NCI-H1694 treated with DMSO at 0.1 percent for 48 hours (cell line): ENCODE measurements around the gene INPP5A.
"Not testable (repeated sequence)": the region's sequence is repeated elsewhere in the genome, so short reads cannot be mapped to it uniquely, and the experiment has no call there.

Experiments
- DNase-seq: peaks from one replicate; lab custom pipeline; 2025; lab: John Stamatoyannopoulos, UW

INPP5A gene

DNA sequence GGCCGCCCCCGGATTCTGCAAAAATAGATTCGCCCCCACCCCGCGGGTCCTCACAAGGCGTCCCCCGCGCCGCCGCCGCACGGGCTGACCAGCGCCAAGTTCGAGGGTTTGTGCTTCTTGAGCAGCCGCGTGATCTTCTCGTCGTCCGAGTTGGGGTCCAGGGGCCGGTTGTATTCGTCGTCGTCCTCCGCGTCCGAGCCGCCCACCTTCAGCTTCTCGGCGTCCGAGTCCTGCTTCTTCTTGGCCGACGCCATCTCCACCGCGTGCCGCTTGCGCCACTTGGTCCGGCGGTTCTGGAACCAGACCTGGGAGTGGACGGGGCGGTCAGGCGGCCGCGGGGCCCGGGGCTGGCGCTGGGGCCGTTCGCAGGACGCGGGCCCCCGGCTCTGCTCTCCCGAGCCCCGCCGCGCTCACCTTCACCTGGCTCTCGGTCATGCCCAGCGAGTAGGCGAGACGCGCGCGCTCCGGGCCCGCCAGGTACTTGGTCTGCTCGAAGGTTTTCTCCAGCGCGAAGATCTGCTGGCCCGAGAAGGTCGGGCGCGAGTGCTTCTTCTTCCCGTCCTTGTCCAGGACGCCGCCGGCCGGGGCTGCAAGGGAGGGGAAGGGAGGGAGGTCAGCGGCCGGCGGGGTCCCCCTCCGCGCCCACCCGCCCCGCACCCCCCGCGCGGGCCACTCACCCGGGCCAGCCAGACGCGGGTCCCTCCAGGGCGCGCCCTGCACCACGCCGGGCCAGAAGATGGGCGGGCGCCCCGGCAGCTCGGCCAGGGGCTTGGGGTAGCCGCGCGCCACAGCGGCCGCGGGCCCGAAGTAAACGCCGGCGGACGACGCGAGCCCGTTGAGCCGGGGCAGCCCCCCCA is 247.5 kb downstream of the INPP5A start:
- no peak for DNase-seq

DNA sequence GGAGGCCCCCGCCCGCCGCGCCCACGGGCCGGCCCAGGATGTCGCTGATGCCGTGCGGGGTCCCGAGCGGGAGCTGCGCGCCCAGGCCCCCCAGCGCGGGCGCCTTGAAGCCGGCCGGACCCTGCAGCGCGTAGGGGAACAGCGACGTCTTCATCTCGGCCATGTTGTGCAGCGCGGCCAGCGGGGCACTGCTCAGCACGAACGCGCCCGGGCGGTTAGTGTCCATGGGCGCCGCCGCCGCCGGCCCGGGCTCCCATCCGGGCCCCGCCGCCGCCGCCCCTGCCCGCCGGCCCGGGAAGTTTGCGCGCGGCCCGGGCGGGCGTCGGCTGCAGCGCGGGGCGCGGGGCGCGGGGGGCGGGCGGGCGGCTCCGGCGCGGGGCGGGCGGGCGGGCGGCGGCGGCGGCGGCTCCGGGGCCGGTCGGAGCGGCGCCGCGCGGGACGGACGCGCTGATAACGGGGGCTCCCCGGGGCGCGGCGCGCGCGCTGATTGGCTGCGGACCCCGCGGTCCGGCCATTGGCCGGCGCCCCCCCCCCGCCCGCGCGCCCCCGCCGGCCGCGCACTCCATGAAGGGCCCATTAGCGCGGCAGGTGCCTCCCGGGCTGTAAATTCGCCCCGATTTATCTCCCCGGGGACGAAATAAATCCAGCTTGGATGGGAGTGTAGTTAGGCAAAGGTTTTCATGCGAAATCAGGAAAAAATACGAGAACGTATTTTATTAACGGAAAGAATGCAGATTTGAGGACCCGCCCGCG is 248.3 kb downstream of the INPP5A start, which contains the start of gene NKX6-2:
Gene NKX6-2 (minus strand): TSS at position 425 of the 753 bp plus-strand sequence. CDS start 199 bp downstream, at position 226.
- DNase-seq, result no peak

GRCh38 chr10:132786476-132786883 is 248.9 kb downstream of the INPP5A start:
- DNase-seq, result no peak

DNA sequence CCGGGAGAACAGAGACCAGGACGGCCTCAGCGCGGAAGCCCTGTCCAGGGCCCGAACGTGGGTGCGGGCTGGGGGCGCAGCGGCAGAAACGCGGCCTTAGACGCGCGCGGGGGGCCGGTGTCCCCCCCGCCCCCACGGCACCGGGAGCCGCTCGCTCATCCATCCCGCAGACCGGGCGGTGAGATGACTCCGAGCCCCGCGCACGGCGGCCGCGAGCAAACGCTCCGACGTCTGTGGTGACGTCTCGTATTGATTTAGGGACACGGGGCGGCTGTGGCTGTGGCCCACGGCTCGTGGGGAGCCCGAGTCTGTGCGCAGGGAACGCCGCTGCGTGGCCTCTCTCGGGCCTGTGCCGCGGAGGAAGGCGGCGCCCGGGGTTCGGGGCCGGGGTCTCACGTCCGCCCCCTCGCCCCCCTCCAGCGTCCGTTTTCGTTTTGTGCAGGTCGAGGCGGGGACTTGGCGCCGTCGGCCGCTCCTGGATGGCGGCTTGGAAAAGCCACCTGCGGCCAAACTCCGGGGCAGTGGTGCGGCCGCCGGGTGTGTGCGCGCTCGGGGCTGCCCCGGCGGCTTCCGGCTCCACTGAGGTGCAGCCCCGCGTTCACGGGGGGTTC is 249.4 kb downstream of the INPP5A start:
- no peak for DNase-seq

GRCh38 chr10:132787495-132788179 is 250.1 kb downstream of the INPP5A start:
- DNase-seq, result no peak

DNA sequence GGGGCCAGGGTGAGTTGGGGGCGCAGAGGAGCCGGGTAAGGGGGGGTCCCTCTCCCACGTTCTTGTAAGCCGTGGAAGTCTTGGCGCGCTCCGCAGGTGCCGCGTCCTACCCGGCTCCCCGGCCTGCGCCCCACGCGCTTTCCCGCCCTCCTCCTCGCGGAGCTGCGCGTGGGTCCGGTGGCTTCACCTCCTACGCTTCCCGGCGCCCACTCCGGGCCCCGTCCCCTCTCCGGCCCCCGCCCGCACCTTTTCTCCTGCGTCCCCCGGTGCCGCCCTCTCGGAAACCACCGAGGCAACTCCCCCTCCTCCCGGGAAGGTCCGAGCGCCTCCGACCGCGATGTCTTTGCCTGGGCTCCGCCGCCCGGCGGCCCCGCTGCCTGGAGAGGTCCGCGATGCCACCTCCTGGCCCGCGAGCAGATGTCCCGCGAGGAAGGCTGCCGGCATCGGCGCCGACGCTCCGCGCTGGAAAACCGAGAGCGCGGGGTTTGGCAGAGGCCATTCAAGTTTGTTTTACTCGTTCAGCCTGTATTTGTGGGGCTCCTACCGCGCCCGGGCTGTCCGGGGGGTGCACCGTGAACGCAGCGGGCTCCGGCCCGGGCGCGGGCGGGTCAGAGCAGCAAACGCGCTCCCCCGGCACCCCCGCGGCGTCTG is 250.7 kb downstream of the INPP5A start:
- no peak for DNase-seq

DNA sequence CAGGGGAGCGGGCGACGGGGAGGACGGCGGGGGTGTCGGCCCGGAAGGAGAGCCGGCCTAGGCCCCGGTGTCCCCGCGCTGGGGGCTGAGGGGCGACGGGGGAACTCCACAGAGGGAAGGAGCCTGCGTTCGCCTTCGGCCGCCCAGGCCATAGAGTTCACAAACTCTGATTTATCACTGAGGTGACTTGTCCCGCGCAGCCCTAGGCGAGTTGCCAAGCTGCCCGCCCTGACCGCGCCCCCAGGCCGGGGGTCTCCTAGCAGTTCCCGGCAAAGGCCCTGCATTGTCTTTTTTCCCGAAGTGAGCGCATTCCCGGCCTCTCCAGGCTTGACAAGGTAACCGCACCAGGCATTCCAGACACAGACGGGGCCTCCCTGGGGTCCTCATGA is 251.2 kb downstream of the INPP5A start:
- no peak for DNase-seq

GRCh38 chr10:132789659-132790148 is 252.1 kb downstream of the INPP5A start:
- no peak for DNase-seq

DNA sequence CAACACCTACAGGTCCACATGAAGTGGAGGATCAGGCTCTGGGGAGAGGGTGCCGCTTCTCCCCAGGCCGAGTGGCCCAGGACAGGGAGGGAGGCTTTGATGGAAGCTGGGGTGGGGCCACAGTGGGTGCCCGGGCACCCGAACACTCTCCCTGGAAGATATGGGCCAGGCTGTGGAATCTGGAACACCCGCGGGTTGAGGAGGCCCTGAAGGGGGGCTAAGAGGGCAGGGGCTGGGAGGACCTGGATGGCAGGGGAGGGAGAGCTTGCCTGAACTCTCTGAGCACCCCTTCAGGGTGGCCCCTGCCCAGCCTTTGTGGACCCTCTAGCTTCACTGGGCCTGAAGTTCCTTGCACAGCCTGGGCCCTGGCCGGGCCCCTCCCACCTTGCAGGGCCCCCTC is 252.9 kb downstream of the INPP5A start:
- DNase-seq, result no peak

DNA sequence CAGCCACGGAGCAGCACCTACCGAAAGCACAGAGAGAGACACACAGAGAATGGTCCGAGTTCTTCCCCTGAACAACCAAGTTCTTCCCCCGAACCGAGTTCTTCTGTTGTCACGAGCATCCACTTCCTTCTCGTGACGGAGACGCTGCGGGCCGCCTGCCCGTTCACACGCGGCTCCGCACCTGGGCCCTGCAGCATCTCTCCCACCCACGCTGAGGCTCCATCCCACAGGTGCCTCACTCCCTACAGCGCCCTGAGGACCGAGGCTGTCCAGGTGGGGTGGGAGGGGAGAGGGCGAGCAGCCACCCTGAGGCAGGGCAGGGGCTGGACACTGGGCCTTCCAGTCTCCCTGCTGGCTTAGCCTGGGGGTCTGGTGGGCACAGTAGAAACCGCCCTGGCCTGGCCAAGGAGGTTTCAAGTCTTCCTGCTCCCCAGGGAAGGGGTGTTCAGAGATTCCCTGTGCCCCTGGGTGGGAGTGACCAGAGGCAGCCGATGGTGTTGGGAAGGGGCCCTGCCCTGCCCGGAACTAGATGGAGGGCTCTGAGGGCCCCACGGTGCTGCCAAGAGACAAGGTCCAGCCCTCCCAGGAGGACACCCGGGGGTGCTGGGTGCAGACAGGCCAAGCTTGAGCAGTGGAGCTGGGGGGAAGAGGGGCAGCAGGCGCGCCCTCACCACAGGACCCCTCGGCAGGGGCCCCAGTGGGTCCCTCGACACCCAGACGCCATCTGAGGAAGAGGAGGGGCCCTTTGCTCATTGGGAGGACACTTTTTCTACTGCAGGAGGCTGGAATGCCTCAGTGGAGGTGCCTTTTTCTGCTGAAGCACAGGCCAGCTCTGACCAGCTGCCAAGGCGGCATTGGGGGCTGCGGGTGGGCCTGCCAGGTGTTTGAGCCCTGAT is 253.6 kb downstream of the INPP5A start:
- DNase-seq, result no peak

DNA sequence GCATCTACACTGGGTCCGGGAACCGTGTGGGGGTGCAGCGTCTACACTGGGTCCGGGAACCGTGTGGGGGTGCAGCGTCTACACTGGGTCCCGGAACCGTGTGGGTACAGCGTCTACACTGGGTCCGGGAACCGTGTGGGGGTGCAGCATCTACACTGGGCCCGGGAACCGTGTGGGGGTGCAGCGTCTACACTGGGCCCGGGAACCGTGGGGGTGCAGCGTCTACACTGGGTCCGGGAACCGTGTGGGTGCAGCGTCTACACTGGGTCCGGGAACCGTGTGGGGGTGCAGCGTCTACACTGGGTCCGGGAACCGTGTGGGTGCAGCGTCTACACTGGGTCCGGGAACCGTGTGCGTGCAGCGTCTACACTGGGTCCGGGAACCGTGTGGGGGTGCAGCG is 254.5 kb downstream of the INPP5A start:
- not testable (repeated sequence) for DNase-seq

GRCh38 chr10:132792796-132793195 is 255.2 kb downstream of the INPP5A start:
- DNase-seq, result no peak

DNA sequence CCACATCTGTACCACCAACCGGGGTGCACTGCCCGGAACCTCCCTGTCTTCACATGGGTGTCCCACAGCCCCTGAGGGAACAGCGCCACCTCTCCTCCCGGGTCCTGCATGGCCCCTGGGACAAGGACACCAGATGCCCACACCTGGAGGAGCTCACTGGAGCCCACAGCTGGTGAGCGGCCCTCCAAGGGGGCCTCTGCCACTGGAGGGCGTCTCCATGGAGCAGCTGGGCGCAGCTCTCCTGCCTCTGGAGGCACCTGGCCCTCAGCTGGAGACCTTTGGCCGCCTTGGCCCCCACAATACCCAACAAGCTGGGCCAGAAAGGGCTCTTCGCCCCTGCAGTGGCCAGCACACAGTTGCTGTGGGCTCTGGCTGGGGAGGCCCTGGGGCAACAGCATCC is 255.6 kb downstream of the INPP5A start:
- DNase-seq, result no peak

GRCh38 chr10:132793871-132794849 is 256.6 kb downstream of the INPP5A start:
- peak; percentile 20 for DNase-seq

DNA sequence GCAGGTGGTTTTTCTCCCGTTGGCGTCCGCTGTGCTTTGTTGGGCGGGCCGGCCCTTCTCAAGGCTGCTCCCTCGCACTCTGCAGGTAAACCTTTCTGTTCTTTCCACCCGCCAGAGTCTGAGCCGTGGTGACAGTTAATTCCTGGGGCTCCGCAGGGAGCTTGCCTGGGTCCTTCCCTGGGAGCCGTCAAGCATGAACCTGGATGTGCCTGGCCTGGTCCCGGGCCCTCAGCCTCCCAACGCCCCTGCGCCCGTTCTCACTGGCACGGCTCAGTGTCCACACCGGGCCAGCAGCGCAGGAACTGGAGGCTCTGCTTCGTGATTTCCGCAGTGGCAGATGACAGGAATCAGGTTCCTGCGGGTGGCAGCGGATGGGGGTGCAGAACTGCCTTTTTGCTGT is 259.3 kb downstream of the INPP5A start:
- no peak for DNase-seq

GRCh38 chr10:132797986-132798385 is 260.4 kb downstream of the INPP5A start:
- not testable (repeated sequence) for DNase-seq

DNA sequence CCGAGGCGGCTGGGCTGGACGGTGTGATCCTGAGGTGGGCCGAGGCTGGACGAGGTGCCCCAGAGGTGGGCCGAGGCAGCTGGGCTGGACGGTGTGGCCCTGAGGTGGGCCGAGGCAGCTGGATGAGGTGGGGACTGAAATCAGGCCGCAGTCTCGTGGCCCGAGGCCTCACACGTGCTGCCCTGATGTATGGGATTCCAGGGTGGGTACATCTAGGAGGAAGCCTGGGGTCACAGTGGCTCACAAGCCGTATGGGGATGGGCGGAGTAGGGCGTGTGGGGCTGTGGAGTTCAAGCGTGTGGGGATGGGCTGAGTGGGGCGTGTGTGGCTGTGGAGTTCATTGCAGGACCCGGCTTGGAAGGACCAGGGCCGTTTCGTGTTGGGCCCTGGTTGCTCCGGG is 260.8 kb downstream of the INPP5A start:
- DNase-seq, result no peak

DNA sequence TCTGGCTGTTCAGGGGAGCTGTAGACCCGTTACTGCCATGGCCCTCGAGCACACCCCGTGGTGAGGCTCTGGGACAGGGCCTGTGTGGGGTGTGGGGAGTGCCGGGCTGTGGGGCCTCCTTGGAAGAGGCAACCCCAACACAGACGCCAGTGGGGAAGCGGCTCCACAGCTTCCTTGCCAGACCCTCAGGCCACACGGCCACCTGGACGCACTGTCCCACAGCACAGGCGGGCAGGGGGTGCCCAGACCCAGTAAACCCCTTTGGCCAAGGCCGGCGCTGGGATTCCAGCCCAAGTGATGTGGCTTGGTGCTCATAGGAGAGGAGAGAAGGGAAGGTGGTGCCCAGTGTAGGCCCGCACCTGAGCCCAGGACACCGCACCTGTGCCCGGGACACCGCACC is 261.3 kb downstream of the INPP5A start:
- DNase-seq, result no peak

- DNase-seq, result no peak
These were observed 262.3 kb downstream of the INPP5A start for GRCh38 chr10:132799865-132800264.
